PC-3 (cell line): Measurements from ENCODE around the gene DALRD3.

Experiments used
- EZH2 ChIP-seq: fragments of 300-600 bp; sonication (generic); IDR thresholded peaks from one replicate; pipeline ENCODE4 v1.6.1; 2017; ENCODE audit warnings: antibody characterized with exemption, mild to moderate bottlenecking, low read length; ENCODE audit not compliant: unreplicated experiment
- TF ChIP-seq, protein P1 (sequence below): fragments of 300-600 bp; sonication (generic); conservative IDR thresholded peaks from 2 replicates; pipeline ENCODE4 v1.5.1; 2017; ENCODE audit warnings: antibody characterized with exemption, low read depth, mild to moderate bottlenecking, low read length

GRCh38 chr3:49007771-49008528 lies 10.4 kb downstream of the DALRD3 start:
- TF ChIP-seq, protein P1, sequence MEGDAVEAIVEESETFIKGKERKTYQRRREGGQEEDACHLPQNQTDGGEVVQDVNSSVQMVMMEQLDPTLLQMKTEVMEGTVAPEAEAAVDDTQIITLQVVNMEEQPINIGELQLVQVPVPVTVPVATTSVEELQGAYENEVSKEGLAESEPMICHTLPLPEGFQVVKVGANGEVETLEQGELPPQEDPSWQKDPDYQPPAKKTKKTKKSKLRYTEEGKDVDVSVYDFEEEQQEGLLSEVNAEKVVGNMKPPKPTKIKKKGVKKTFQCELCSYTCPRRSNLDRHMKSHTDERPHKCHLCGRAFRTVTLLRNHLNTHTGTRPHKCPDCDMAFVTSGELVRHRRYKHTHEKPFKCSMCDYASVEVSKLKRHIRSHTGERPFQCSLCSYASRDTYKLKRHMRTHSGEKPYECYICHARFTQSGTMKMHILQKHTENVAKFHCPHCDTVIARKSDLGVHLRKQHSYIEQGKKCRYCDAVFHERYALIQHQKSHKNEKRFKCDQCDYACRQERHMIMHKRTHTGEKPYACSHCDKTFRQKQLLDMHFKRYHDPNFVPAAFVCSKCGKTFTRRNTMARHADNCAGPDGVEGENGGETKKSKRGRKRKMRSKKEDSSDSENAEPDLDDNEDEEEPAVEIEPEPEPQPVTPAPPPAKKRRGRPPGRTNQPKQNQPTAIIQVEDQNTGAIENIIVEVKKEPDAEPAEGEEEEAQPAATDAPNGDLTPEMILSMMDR: no peak
- no peak for TF ChIP-seq EZH2
